IgD-negative memory B cell (primary cell): ENCODE measurements around the gene INAFM2. TPM values are rescaled to one million over a fixed set of nuclear protein-coding genes. Genes with fewer than 3 reads are reported as not detected.
A peak's percentile ranks its signal among the peaks of the same experiment; 100 is the strongest.

Source experiments
- H3K27ac Mint-ChIP-seq, 3 donors: one replicate each; pipeline ENCODE4 v1.8.0; 2020 to 2022; ENCODE audit warnings: mild to moderate bottlenecking in 3 of 3, mixed read lengths in 3 of 3, moderate library complexity in 1 of 3
- H3K27me3 Mint-ChIP-seq: one replicate; pipeline ENCODE4 v1.8.0; 2021; ENCODE audit warnings: mixed read lengths
- H3K36me3 Mint-ChIP-seq: one replicate; pipeline ENCODE4 v1.8.0; 2020; ENCODE audit warnings: mild to moderate bottlenecking, mixed read lengths
- H3K4me1 Mint-ChIP-seq, 3 donors: one replicate each; pipeline ENCODE4 v1.8.0; 2020 to 2022; ENCODE audit warnings: mixed read lengths in 3 of 3, mild to moderate bottlenecking in 1 of 3
- H3K4me3 Mint-ChIP-seq, 4 donors: one replicate each; pipeline ENCODE4 v1.8.0; 2020 to 2022; ENCODE audit warnings: mild to moderate bottlenecking in 4 of 4, mixed read lengths in 4 of 4, moderate library complexity in 3 of 4
- H3K9me3 Mint-ChIP-seq, 3 donors: one replicate each; pipeline ENCODE4 v1.8.0; 2020 to 2021; ENCODE audit warnings: mixed read lengths in 3 of 3, mild to moderate bottlenecking in 1 of 3
- polyA plus RNA-seq: library from polyadenylated mRNA; unstranded; fragments of 300-500 nt; fragmentation: Illumina TruSeq; gene quantifications from one replicate; pipeline ENCODE4 v1.2.3, GENCODE V29; 2021

INAFM2 gene
- polyA plus RNA-seq, 1 donor from 2014 or later = 1.3 TPM

DNA sequence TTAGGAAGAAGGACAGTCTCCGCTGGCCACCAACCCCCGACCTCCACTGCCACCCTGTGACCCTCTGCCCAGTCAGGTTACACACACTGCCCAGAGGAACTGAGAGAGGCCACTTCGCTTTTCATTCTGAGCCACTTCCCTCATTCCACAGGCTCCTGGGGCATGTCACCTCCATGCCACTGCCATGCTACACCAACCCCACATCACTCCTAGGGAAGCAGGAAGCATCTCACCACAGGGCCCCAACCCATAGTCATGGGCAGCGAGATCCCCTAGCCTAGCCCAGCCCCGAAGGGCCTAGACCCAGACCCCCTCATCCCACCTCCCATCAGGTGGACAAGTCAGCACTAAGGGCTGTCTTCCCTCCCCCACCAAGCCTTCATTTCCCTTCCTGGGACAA, 17.1 kb upstream of the INAFM2 start:
- H3K36me3 Mint-ChIP-seq = peaks cover 3% of the 10 kb centered on the region
- H3K4me3 Mint-ChIP-seq = peak overlapping the region; percentile 93 to 98 (median 97)
- H3K4me1 Mint-ChIP-seq = peaks cover 22 to 31% (median 24%) of the 10 kb centered on the region in 3 donors
- no peaks in the 10 kb centered on the region for H3K27me3 Mint-ChIP-seq
- H3K27ac Mint-ChIP-seq = peak overlapping the region; percentile 34 to 93 (median 76)
- H3K9me3 Mint-ChIP-seq = no peaks in the 10 kb centered on the region

DNA sequence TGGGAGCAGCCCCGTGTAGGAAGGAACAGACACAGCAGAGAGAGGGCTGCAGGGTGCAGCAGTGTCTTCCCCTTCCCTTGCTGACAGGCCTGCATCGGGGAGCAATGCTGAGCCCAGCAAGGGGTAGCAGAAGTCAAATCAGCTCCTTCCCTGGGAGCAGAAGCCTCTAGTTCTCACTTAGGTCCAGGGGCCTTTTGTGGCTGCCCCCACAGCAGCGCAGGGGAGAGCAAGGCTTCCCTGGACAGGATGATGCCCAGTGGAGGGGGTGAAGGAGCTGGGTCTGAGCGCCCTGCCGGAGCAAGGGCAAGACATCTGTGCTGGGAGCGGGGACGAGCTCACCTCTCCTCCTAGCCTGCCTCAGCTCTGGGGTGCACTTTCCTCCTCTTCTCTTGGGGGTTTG, 16.6 kb upstream of the INAFM2 start:
- peaks cover 3% of the 10 kb centered on the region for H3K36me3 Mint-ChIP-seq

DNA sequence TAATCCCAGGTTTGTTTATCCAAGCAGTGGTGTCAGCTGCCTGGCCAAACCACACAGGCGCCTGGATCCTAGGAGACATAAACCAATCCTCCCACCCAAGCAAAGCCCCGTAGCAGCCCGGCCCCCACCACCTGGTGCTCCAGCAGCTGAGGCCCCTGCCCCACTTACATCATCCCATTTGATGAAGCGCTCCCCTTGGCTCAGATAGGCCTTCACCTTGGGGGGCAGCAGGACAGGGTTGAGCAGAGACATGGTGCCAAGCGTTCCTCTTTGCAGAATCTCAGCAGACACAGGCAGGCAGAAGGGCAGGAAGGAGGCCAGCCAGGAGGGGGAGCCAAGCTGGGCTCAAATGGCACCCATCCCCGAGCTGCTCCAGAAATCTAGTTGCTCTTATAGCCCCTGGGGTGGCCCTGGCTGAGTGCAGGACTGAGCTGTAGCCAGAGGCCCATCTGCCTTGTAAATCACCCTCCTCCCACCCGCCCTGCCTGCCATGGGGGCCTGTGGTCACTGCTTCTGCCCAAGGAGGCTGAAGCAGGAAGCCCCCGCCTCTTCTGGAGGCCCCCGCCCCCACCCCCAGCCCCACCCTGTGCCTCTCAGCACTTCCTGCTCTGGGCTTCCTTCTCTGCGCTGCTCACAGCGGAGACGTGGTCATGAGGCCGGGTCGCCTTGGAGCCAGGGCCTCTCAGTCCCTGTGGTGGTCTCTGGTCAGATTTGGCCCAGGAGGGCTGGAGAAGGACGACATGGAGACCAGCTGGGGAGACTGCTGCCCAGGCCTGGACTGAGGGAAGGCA, 15.9 kb upstream of the INAFM2 start, which contains the start of gene PLCB2:
TSS of gene PLCB2 (minus strand) at position 515 of the 791 bp plus-strand sequence. CDS start at position 252, 263 bp downstream.
- no peaks in the 10 kb centered on the region for H3K9me3 Mint-ChIP-seq
- peak within 1 kb of the TSS; percentile 93 to 98 (median 97) for H3K4me3 Mint-ChIP-seq
- H3K36me3 Mint-ChIP-seq = peaks cover 3% of the 10 kb centered on the region
- H3K4me1 Mint-ChIP-seq = peaks cover 22 to 31% (median 24%) of the 10 kb centered on the region in 3 donors
- no peaks in the 10 kb centered on the region for H3K27me3 Mint-ChIP-seq
- H3K27ac Mint-ChIP-seq = peak within 1 kb of the TSS; percentile 93 to 97 (median 94)

More for the DNA sequence above, 16.6 kb upstream of the INAFM2 start:
- H3K27ac Mint-ChIP-seq = peak overlapping the region; percentile 34 to 93 (median 76)
- peak overlapping the region; percentile 93 to 98 (median 97) for H3K4me3 Mint-ChIP-seq
- H3K4me1 Mint-ChIP-seq = peaks cover 22 to 31% (median 24%) of the 10 kb centered on the region in 3 donors
- no peaks in the 10 kb centered on the region for H3K27me3 Mint-ChIP-seq
- H3K9me3 Mint-ChIP-seq = no peaks in the 10 kb centered on the region

DNA sequence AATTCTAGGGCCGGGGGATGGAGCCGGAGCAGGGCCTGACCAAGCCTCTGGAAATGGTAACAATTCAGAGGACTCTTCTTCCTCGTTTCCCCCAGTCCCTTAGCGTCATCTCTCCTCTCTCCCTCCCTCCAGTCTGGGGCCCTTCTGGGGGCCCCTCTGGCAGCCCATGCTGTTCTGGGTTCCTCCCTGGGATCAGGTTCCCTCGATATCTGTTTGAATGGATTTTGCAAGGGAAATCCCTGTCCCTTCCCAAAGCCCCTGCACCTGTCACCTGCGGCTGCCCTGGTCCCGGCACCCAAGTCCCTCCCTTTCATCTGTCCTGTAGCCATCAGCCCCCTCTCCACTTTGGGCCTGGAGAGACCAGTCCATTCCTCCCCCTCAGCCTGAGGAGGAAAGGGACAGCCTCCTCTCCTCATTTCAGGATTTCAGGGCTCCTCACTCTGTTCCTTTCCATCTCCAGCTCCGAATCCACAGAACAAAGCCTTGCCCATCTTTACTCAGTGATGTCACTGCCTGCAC, 14.1 kb upstream of the INAFM2 start:
- peak overlapping the region; percentile 93 to 98 (median 97) for H3K4me3 Mint-ChIP-seq
- peak overlapping the region; percentile 53 to 97 (median 93) for H3K27ac Mint-ChIP-seq
- no peaks in the 10 kb centered on the region for H3K36me3 Mint-ChIP-seq
- H3K27me3 Mint-ChIP-seq = no peaks in the 10 kb centered on the region
- no peaks in the 10 kb centered on the region for H3K9me3 Mint-ChIP-seq
- peaks cover 24 to 31% (median 25%) of the 10 kb centered on the region in 3 donors for H3K4me1 Mint-ChIP-seq

DNA sequence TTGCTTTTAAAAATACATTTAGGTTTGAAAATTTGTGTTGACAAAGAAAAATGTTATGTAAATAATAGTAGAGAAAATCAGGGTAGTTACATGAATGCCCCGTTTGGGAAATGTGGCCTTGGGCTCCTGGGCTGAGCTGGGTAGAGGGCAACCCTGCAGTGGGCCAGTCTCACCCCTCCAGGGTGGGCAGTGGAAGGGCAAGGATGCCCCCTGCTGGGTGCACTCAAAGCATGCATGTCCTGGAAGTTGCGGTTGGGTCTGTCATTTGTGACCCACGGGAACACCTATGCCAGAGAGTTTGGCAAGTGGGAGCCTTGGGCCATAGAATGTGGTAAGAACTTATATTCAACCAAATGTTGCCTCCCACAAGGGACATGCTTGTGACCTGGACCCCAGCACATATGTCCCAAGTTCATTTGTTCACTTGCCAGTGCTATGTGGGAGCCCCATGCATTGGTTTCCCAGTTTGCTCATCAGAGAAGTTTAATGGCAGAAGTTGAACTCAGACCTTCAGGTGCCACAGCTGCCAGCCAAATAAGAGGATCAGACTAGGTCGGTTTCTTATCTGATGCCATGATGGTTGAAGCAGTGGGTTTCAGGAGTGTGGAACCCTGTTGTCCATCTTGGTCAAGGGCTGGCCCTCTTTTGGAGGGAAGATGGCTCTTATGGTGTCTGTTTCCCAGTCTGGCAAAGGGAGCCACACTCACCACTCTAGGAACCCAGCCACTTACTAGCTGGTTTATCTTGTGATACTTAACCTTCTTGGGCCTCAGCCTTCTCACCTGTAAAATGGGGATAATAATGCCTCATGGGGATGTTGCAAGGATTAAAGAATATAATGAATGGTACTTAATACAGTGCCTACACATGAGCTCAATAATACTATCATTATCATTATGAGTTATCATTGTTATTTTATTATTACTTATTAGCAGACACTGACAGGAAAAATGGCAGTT, 13.2 kb upstream of the INAFM2 start:
- H3K27ac Mint-ChIP-seq = peak overlapping the region; percentile 80 to 93 (median 89)
- no peaks in the 10 kb centered on the region for H3K27me3 Mint-ChIP-seq
- peaks cover 20 to 31% (median 24%) of the 10 kb centered on the region in 3 donors for H3K4me1 Mint-ChIP-seq
- H3K9me3 Mint-ChIP-seq = no peaks in the 10 kb centered on the region
- no peaks in the 10 kb centered on the region for H3K36me3 Mint-ChIP-seq
- peak overlapping the region; percentile 63 to 98 (median 92) for H3K4me3 Mint-ChIP-seq

DNA sequence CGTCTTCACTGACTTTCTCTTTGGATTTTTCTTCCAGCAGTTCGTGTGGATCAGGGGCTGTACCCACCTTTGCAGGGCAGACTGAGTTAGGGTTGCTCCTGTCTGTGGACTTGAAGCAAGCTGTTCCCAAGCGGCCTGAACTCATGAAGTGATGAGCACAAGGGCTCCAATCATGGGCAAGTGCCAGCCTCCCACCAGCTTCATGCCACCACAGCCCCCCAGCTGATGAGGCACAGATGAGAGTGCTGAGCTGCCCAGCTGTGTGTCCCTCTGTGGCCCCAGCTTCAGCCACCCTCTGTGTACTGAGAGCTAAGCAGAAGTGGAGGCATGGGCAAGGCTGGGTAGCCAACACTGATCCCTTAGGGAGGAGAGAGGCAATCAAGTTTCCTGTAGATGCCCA, 12.5 kb upstream of the INAFM2 start:
- Mint-ChIP-seq H3K4me3 (peak overlapping the region in 1 of 4 donors; percentile 97), H3K27me3 (peaks cover 1% of the 10 kb centered on the region), H3K9me3 (no peaks in the 10 kb centered on the region), H3K27ac (no peak overlapping the region), H3K4me1 (peaks cover 20 to 30% (median 23%) of the 10 kb centered on the region in 3 donors), H3K36me3 (no peaks in the 10 kb centered on the region)

DNA sequence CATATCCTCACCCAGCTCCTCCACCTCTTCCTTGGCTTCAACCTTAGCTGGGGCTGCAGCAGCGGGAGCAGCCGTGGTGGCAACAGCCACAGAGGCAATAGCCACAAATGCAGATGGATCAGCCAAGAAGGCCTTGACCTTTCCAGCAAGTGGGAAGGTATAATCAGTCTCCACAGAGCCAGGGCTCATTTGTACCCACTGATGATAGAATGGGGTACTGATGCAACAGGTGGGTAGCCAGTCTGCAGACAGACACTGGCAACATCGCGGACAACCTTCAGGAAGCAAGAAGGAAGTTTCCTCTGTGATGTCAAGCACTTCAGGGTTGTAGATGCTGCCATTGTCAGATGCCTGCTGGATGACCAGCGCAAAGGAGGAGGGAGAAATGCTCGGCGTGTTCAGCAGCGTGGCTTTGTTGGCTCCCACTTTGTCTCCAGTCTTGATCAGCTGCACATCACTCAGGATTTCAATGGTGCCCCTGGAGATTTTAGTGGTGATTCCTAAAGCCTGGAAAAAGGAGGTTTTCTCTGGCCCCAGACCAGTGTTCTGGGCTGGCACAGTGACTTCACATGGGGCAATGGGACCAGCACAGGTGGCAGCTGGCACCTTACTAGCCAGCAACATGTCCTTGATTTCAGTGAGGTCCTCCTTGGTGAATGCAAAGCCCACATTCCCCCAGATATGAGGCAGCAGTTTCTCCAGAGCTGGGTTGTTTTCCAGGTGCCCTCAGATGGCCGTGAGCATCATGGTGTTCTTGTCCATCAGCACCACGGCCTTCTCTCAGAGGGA, 10.9 kb upstream of the INAFM2 start:
- Mint-ChIP-seq H3K27ac (peak overlapping the region in 1 of 3 donors; percentile 47), H3K36me3 (no peaks in the 10 kb centered on the region), H3K9me3 (no peaks in the 10 kb centered on the region), H3K4me1 (peaks cover 19 to 22% (median 20%) of the 10 kb centered on the region in 3 donors), H3K4me3 (peak overlapping the region in 2 of 4 donors; percentile 29 to 71), H3K27me3 (peaks cover 1% of the 10 kb centered on the region)

DNA sequence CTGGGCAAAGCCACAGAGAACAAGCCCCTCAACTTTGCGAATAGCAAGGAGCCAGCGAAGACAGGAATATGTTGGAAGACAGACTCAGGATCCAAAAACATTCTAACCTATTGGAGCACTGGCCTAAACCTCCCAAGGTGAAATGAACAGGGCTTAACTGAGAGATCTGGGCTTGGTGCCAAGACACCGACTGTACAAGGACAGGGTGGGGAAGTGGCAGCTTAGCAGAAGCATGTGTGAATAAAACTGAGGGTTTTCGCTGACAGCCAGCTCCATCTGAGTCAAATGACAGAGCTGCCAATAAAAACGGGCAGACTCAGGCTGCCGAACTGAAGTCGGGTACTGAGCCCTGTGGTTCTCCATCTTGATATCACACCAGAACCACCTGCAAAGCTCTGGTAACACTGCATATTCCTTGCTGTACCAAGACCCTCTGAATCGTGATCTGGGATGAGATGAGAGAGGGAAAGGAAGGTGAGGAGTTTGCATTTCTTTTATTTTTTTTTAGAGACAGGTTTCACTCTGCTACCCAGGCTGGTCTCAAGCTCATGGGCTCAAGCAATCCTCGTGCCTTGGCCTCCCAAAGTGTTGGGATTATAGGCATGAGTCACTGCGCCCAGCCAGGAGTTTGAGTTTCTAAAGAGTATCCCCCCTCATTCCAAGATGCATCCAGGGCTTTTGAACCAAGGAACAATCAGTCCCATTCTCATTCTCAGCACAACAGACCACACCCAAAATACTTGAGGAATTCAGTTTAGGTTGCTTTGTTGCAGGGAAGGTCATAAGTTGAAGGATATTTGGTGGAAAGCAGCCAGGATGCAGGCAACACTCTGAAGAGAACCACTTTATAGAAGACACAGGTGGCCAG, 9.7 kb upstream of the INAFM2 start:
- Mint-ChIP-seq H3K4me1 (peaks cover 15 to 21% (median 17%) of the 10 kb centered on the region in 3 donors), H3K4me3 (peak overlapping the region in 1 of 4 donors; percentile 41), H3K9me3 (no peaks in the 10 kb centered on the region), H3K36me3 (no peaks in the 10 kb centered on the region), H3K27me3 (peaks cover 5% of the 10 kb centered on the region), H3K27ac (peak overlapping the region in 1 of 3 donors; percentile 77)

DNA sequence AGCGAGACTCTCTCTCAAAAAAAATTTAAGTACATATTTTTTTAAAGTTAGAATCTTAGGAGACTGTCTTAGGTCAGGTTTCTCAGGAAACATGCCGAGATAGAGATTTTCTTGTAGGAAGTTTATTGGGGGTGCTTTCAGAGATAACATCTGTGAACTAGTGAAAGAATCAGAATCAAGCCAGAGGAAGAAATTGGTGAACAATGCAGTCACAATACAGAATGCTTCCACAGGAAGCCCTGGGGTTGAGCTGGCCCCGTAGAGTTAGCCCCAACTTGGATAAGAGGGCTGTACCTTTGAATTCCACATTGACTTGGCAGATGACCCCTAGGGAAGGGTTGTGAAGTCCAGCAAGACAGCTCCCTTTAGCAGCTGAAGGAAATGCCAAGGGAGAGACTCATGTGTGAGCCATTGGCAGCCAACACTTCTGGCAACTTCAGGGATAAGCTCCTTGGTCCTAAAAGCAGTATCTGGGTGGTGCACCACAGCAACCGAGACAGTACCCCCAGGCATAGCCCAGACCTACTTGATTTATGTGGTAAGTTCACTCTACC, 8.7 kb upstream of the INAFM2 start:
- no peak overlapping the region for H3K27ac Mint-ChIP-seq
- H3K36me3 Mint-ChIP-seq = peaks cover 1% of the 10 kb centered on the region
- H3K27me3 Mint-ChIP-seq = peaks cover 6% of the 10 kb centered on the region
- H3K4me1 Mint-ChIP-seq = peaks cover 8 to 12% (median 11%) of the 10 kb centered on the region in 3 donors
- H3K4me3 Mint-ChIP-seq = no peak overlapping the region
- H3K9me3 Mint-ChIP-seq = no peaks in the 10 kb centered on the region

DNA sequence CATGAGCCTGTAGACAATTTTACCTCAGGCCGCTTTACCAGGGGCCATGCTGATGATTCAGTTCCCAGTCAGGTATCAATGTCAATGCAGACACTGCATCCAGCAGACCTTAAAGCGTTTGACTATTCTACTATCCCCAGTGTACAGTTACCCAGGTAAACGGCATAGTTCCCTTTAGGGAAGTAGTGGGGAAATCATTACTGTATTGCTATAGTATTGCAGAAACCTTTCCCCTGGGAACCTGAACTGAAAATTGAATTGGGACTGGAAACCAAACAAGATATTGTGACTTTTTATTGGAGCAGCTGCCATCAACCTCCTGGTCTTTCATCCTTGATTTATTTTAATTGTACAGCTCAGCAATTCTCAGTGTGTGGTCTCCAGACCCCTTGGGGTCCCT, 6.6 kb upstream of the INAFM2 start:
- H3K27me3 Mint-ChIP-seq = peaks cover 6% of the 10 kb centered on the region
- no peak overlapping the region for H3K27ac Mint-ChIP-seq
- peak overlapping the region in 1 of 4 donors; percentile 11 for H3K4me3 Mint-ChIP-seq

DNA sequence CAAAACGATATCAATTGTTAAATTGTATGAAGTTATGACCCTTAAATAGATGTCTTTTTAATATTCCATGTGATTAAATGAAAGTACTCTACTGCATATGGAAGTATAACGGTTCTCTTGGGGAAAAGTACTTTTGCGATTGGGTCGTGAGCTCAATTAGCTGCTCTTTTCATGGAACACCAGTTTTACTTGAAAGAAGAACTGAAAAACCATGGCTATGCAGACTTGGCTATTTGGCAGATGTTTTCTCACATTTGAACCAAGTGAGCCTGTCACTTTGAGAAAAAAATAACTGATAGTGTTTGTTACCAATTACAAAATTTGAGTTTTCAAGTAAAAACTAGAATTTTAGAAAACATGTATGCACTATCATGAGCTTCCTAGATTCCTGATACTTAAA, 5.9 kb upstream of the INAFM2 start:
- Mint-ChIP-seq H3K36me3 (peaks cover 1% of the 10 kb centered on the region), H3K27ac (no peak overlapping the region), H3K4me1 (peaks cover 11 to 16% (median 16%) of the 10 kb centered on the region in 3 donors), H3K9me3 (no peaks in the 10 kb centered on the region), H3K27me3 (peaks cover 6% of the 10 kb centered on the region), H3K4me3 (peak overlapping the region in 1 of 4 donors; percentile 0)

More for the DNA sequence above, 6.6 kb upstream of the INAFM2 start:
- H3K4me1 Mint-ChIP-seq = peaks cover 11 to 16% (median 16%) of the 10 kb centered on the region in 3 donors
- H3K9me3 Mint-ChIP-seq = no peaks in the 10 kb centered on the region
- H3K36me3 Mint-ChIP-seq = peaks cover 1% of the 10 kb centered on the region

DNA sequence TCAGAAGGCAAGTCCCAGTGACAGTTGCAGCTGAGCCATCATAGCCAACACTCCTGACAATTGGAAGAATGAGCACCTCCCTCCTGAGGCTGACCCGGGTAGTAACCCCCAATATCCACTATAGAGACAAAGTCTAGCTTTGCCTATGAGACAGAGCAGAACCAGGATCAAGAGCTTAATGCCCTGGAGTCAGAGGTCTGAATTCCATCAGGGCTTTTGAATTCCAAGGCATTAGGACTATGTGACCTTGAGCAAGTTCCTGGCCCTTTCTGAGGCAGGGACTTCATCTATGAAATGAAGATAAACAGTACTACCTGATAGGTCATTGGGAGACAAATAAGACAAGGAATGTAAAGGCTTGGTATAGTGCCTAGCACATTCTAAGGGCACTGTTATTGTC, 3.1 kb upstream of the INAFM2 start:
- H3K27me3 Mint-ChIP-seq = peaks cover 6% of the 10 kb centered on the region
- H3K4me3 Mint-ChIP-seq = peak overlapping the region in 1 of 4 donors; percentile 78
- no peak overlapping the region for H3K27ac Mint-ChIP-seq
- peaks cover 1% of the 10 kb centered on the region for H3K36me3 Mint-ChIP-seq
- no peaks in the 10 kb centered on the region for H3K9me3 Mint-ChIP-seq
- peaks cover 17 to 25% (median 17%) of the 10 kb centered on the region in 3 donors for H3K4me1 Mint-ChIP-seq

DNA sequence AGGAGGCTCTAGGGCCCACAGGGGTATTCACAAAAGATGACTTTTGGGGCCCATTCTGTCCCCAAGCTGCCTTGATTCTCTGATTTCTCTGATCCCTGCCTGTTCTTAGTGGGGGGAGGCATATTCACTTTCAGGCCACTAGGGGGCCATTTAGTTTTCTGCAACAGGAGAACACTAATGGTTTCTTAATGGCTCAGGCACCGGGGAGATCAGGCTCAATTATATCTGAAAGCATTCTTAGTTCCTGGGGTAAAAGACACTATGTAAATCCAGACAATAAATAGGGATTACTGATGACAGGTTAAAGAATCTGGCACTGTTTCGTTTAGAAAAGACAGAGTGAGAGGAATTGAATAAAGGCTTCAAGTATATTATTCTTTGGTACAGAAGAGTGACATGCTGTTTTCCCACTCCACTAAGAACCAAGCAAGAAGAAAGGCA, 2.5 kb upstream of the INAFM2 start:
- Mint-ChIP-seq H3K27me3 (peaks cover 5% of the 10 kb centered on the region), H3K9me3 (no peaks in the 10 kb centered on the region), H3K27ac (peak overlapping the region; percentile 0 to 78 (median 40)), H3K36me3 (peaks cover 1% of the 10 kb centered on the region), H3K4me1 (peaks cover 17 to 25% (median 20%) of the 10 kb centered on the region in 3 donors), H3K4me3 (peak overlapping the region in 2 of 4 donors; percentile 4 to 78)
